HepG2 (cell line): Measurements from ENCODE around the gene AIF1. TPM values are rescaled to one million over a fixed set of nuclear protein-coding genes. Genes with fewer than 3 reads are reported as not detected.

Source experiments
- ARHGAP35 ChIP-seq: sonication (generic); formaldehyde crosslinking; IDR thresholded peaks from 2 replicates; pipeline ENCODE4 v1.9.0; 2022; ENCODE audit warnings: mild to moderate bottlenecking, inconsistent platforms, moderate library complexity, missing genetic modification reagents, borderline replicate concordance
- ATF7 ChIP-seq, 2 experiments: fragments of 450-650 bp in 1 of 2; sonication (generic) in 1 of 2; formaldehyde crosslinking in 1 of 2; IDR thresholded peaks; 2 replicates each; pipeline versions ENCODE4 v1.4.0 to v1.6.1; 2016 to 2020; ENCODE audit warnings: antibody characterized with exemption in 1 of 2, mild to moderate bottlenecking in 1 of 2, missing genetic modification reagents in 1 of 2
- DRAP1 ChIP-seq: IDR thresholded peaks from 2 replicates; pipeline ENCODE4 v1.6.1; 2016; ENCODE audit warnings: missing genetic modification reagents, missing compliant biosample characterization
- HNRNPH1 ChIP-seq: fragments of 200-400 bp; formaldehyde crosslinking; optimal IDR thresholded peaks from 2 replicates; pipeline ENCODE3; 2017; ENCODE audit warnings: mild to moderate bottlenecking, low read depth, low read length
- MBNL3 ChIP-seq: fragments of 250-450 bp; sonication (Bioruptor Pico); conservative IDR thresholded peaks from 2 replicates; pipeline ENCODE4 v1.8.0; 2022; ENCODE audit warnings: mild to moderate bottlenecking, inconsistent platforms
- NR0B2 ChIP-seq: sonication (generic); formaldehyde crosslinking; IDR thresholded peaks from 2 replicates; pipeline ENCODE4 v1.4.0; 2020; ENCODE audit warnings: mild to moderate bottlenecking, missing genetic modification reagents
- SRSF1 ChIP-seq: fragments of 200-400 bp; formaldehyde crosslinking; optimal IDR thresholded peaks from 2 replicates; pipeline ENCODE3; 2017; ENCODE audit warnings: mild to moderate bottlenecking, low read depth, low read length, moderate library complexity
- ZBTB1 ChIP-seq: sonication (generic); formaldehyde crosslinking; IDR thresholded peaks from 2 replicates; pipeline ENCODE4 v1.4.0; 2020; ENCODE audit warnings: missing genetic modification reagents, borderline replicate concordance
- ZBTB4 ChIP-seq: sonication (generic); formaldehyde crosslinking; IDR thresholded peaks from 2 replicates; pipeline ENCODE4 v1.4.0; 2020; ENCODE audit warnings: missing genetic modification reagents, mild to moderate bottlenecking, borderline replicate concordance
- ZHX2 ChIP-seq, 2 experiments: sonication (generic) in 1 of 2; formaldehyde crosslinking in 1 of 2; IDR thresholded peaks; 2 replicates each; pipeline versions ENCODE4 v1.6.1 to v1.9.0; 2014 to 2022; ENCODE audit warnings: antibody characterized with exemption in 1 of 2, borderline replicate concordance in 1 of 2, inconsistent platforms in 1 of 2, low read depth in 1 of 2, missing genetic modification reagents in 1 of 2
- ZNF891 ChIP-seq: sonication (generic); formaldehyde crosslinking; IDR thresholded peaks from 2 replicates; pipeline ENCODE4 v1.5.0; 2020; ENCODE audit warnings: mild to moderate bottlenecking, missing genetic modification reagents
- polyA plus RNA-seq, 8 experiments: library from polyadenylated mRNA; depleted of rRNA in 3 of 8; stranded (reverse) in 7 of 8; unstranded in 1 of 8; fragments of >200 nt; fragmentation: Illumina TruSeq in 4 of 8; extraction: Trizol in 4 of 8; gene quantifications; 2 replicates each; pipeline versions ENCODE4 v1.2.1 to v1.2.3, GENCODE V29; 2011 to 2016; ENCODE audit warnings: low read depth in 4 of 8, missing spikeins in 1 of 8, mixed read lengths in 1 of 8; ENCODE audit not compliant: insufficient read depth in 1 of 8
- total RNA-seq, 5 experiments: library from RNA; depleted of rRNA; stranded (reverse); fragments of >200 nt; fragmentation: Illumina TruSeq; extraction: Trizol; gene quantifications; 2 replicates each; pipeline ENCODE4 v1.2.3, GENCODE V29; 2016; ENCODE audit warnings: low read depth in 1 of 5

The AIF1 gene
- total and polyA plus RNA-seq, 2 of the 13 experiments (the other 11 are each of a cell fraction or from before 2014, with no cell fraction given): 1.5 TPM; not detected in 1

- TF ChIP-seq ZHX2 (IDR thresholded peaks at IDR 0.05; ENCODE audit: low read depth) (peak; percentile 89), ZHX2 (CRISPR knock-in tag; IDR thresholded peaks at IDR 0.05; ENCODE audit: borderline replicate concordance) (peak; percentile 13; the same call in 1 of the 2 replicates), ZBTB4 (peak; percentile 76; the same call in 1 of the 2 replicates), DRAP1 (CRISPR knock-in tag) (no peak), ZBTB1 (CRISPR knock-in tag) (no peak; the same call in 1 of the 2 replicates), ZNF891 (CRISPR knock-in tag) (peak; percentile 81; the same call in 1 of the 2 replicates), MBNL3 (CRISPR knock-in tag) (no peak), SRSF1 (peak; percentile 61), ARHGAP35 (CRISPR knock-in tag) (0 out of 2 replicates have a peak, but pooled peaks have one; percentile 9), NR0B2 (CRISPR knock-in tag) (no peak), HNRNPH1 (no peak), ATF7 (IDR thresholded peaks at IDR 0.05) (no peak), ATF7 (CRISPR knock-in tag; IDR thresholded peaks at IDR 0.05) (peak; percentile 25; the same call in 1 of the 2 replicates)
Observed at GRCh38 chr6:31620586-31621319, 5.7 kb downstream of the AIF1 start, which contains the start of gene PRRC2A (continued).
